ENCODE data around the gene RAPGEF6. TPM values are rescaled to one million over a fixed set of nuclear protein-coding genes. Genes with fewer than 3 reads are reported as not detected.

RAPGEF6 gene, protein sequence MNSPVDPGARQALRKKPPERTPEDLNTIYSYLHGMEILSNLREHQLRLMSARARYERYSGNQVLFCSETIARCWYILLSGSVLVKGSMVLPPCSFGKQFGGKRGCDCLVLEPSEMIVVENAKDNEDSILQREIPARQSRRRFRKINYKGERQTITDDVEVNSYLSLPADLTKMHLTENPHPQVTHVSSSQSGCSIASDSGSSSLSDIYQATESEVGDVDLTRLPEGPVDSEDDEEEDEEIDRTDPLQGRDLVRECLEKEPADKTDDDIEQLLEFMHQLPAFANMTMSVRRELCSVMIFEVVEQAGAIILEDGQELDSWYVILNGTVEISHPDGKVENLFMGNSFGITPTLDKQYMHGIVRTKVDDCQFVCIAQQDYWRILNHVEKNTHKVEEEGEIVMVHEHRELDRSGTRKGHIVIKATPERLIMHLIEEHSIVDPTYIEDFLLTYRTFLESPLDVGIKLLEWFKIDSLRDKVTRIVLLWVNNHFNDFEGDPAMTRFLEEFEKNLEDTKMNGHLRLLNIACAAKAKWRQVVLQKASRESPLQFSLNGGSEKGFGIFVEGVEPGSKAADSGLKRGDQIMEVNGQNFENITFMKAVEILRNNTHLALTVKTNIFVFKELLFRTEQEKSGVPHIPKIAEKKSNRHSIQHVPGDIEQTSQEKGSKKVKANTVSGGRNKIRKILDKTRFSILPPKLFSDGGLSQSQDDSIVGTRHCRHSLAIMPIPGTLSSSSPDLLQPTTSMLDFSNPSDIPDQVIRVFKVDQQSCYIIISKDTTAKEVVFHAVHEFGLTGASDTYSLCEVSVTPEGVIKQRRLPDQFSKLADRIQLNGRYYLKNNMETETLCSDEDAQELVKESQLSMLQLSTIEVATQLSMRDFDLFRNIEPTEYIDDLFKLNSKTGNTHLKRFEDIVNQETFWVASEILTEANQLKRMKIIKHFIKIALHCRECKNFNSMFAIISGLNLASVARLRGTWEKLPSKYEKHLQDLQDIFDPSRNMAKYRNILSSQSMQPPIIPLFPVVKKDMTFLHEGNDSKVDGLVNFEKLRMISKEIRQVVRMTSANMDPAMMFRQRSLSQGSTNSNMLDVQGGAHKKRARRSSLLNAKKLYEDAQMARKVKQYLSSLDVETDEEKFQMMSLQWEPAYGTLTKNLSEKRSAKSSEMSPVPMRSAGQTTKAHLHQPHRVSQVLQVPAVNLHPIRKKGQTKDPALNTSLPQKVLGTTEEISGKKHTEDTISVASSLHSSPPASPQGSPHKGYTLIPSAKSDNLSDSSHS (N-terminal part only)
- total RNA-seq (10 to 100 TPM; 19.2 to 23.7 TPM), polyA plus RNA-seq (ENCODE audit: insufficient read length in 6 of 6) (10 to 100 TPM; 18.2 to 23.7 (median 20.1) TPM)
- long read RNA-seq, donor 1, result 0 reads
- long read RNA-seq, donor 2, partial matches to known transcripts, result 0 of 1 reads
- long read RNA-seq, donor 2, other reads (novel, unspliced or antisense), result 0 of 1 reads
- long read RNA-seq, donor 3, partial matches to known transcripts, result 0 of 1 reads
- long read RNA-seq, donor 3, other reads (novel, unspliced or antisense), result 0 of 1 reads
- long read RNA-seq, donor 4, partial matches to known transcripts, result 2 of 2 reads
- long read RNA-seq, donor 4, other reads (novel, unspliced or antisense), result 0 of 2 reads
- long read RNA-seq, donor 5, result 0 reads
- long read RNA-seq, donor 6, full-length matches to known transcripts, result 2 of 2 reads
- long read RNA-seq, donor 6, partial matches to known transcripts, result 0 of 2 reads
- long read RNA-seq, donor 6, other reads (novel, unspliced or antisense), result 0 of 2 reads
- long read RNA-seq, donor 7, result 0 reads
- long read RNA-seq, donor 8, result 0 reads
- long read RNA-seq, donor 9, result 0 reads
- long read RNA-seq, donor 10, partial matches to known transcripts, result 2 of 2 reads
- long read RNA-seq, donor 10, other reads (novel, unspliced or antisense), result 0 of 2 reads
- long read RNA-seq, donor 11, result 0 reads
- long read RNA-seq, donor 12, result 0 reads

DNA sequence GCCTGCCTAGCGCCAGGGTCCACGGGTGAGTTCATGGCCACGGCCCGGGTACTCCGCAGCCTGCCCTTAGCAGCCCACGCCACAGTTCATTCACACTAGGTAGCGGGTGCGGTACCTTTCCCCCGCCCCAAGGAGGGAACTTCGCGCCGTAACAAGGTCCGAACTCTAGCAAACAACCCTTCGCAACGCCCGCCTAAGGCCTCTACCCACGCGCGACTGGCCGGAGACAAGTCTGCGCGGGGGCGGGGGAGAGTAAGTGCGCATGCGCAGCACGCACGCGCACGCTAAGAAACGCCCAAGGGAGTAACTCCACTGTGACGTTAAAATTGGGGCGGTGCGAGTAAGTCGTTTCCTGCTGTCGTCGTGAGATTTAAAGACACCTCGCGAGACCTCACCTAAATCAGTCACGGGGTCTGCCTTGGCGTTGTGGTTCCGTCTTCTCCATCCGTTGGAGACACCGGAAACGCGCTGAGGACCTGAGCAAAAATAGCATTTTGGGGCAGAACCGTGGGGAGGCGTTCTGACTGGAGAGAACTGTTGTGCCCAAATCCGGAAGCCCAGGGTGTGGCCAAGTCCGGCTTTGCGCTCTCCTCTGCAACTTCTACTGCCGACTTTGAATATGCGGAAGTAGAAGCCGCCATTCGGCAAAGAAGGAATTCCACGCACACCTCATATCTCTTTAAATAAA lies at the start of gene RAPGEF6:
Gene RAPGEF6 (minus strand): TSS at position 234 of the 688 bp plus-strand sequence. CDS start 199 bp downstream, at position 35.
- Histone ChIP-seq H3K4me3 (peak within 1 kb of the TSS; percentile 66 to 76), H3K9me3 (no peaks in the 10 kb centered on the region), H3K36me3 (no peaks in the 10 kb centered on the region), H3K27ac (peak within 1 kb of the TSS; percentile 99), H3K4me1 (peaks cover 0 to 60% of the 10 kb centered on the region in 2 donors), H3K27me3 (no peaks in the 10 kb centered on the region)
- DNase-seq, result peak; percentile 97 to 100 (median 100)
- TF ChIP-seq CTCF (IDR thresholded peaks at IDR 0.05), result no peak
- intact Hi-C loops (cut with DNase I), result no loop called here
- peak; percentile 89 for ATAC-seq

DNA sequence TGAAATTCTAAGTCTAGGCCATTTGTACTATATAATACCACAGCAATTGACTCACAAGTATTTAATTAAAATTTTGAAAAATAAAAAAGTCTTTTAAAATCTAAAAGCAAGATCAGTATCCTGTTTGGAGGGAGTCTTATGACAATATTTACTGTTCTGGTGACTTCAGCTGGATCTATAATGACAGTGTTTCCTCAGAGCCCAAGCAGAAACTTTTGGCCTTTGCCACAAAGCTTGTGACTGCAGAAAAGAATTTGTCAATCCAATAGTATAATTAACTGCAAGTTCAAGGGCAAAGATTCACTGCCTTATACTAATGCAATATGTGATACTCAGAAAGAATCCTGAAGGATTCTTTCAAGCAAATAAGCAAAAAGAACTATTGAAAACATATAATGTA lies 49.6 kb upstream of the RAPGEF6 start:
- H3K9me3 ChIP-seq, result no peaks in the 10 kb centered on the region
- H3K27me3 ChIP-seq, result no peaks in the 10 kb centered on the region
- TF ChIP-seq CTCF (IDR thresholded peaks at IDR 0.05), result no peak
- ATAC-seq, result no peak
- no peak overlapping the region for H3K27ac ChIP-seq
- no peak for DNase-seq
- peaks cover 0 to 10% of the 10 kb centered on the region in 2 donors for H3K4me1 ChIP-seq
- H3K36me3 ChIP-seq, result peaks cover 0 to 10% of the 10 kb centered on the region in 2 donors
- intact Hi-C loops (cut with DNase I), result no loop called here
- no peak overlapping the region for H3K4me3 ChIP-seq

- no peak for ATAC-seq
- Histone ChIP-seq H3K4me1 (peaks cover 0 to 16% of the 10 kb centered on the region in 2 donors), H3K9me3 (no peaks in the 10 kb centered on the region), H3K36me3 (peaks cover 0 to 14% of the 10 kb centered on the region in 2 donors), H3K27ac (no peak overlapping the region), H3K4me3 (no peak overlapping the region), H3K27me3 (no peaks in the 10 kb centered on the region)
- TF ChIP-seq CTCF (IDR thresholded peaks at IDR 0.05), result no peak
- intact Hi-C loops (cut with DNase I), result no loop called here
- DNase-seq, result no peak
Measured at GRCh38 chr5:131684051-131684450, 49.0 kb upstream of the RAPGEF6 start.

- no peaks in the 10 kb centered on the region for H3K27me3 ChIP-seq
- DNase-seq (no peak), ATAC-seq (no peak)
- peak overlapping the region in 1 of 2 donors; percentile 48 for H3K27ac ChIP-seq
- H3K4me3 ChIP-seq, result no peak overlapping the region
- peaks cover 0 to 26% of the 10 kb centered on the region in 2 donors for H3K36me3 ChIP-seq
- H3K4me1 ChIP-seq, result peaks cover 0 to 19% of the 10 kb centered on the region in 2 donors
- TF ChIP-seq CTCF (IDR thresholded peaks at IDR 0.05), result no peak
- H3K9me3 ChIP-seq, result no peaks in the 10 kb centered on the region
- intact Hi-C loops (cut with DNase I), result no loop called here
Measured at GRCh38 chr5:131682826-131683225, 47.8 kb upstream of the RAPGEF6 start.

Measured in left lung (tissue), 14 donors.